GM18511 (cell line): Measurements from ENCODE around the gene WDR35.

Experiments used
- ATAC-seq: cut with Tn5 transposase; IDR thresholded peaks from one replicate; pipeline ENCODE4 v1.9.1; 2021; ENCODE audit warnings: mild to moderate bottlenecking, moderate library complexity; ENCODE audit not compliant: unreplicated experiment

The WDR35 gene

DNA sequence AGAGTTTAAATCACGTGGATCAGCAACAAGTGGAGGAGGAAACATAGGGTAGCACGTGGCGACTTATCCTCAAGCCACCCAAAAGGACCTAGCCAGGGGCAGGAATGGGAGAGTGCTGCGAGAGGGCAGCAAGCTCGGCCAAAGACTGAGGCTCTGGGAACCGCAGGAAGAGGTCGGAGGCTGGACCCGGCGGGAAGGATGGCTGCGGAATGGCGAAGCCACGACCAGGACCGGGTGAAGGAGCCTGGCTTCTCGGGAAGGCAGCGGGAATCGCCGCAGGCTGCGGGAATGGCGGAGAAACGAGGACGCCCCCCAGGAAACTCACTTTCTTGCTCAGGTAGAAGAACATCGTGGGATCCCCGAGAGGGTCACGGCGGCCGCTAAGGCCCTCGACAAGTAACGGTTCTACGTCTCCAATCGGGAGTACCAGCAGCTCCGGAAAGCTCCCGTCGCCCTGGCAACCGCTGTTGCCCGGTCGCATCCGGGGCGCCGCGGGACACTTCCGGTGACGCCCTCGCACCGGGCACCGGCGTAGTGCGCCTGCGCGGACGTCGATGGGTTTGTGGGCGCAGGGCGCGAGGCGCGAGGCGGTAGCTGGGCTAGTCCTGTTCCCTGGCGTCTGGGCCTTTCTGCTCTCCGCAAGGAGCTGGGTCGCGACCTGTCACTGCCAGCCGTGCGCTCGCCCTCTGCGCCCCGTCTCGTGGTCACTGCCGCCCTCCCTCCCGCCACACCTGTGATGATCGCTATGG, at the start of gene WDR35:
WDR35 (minus strand) TSS at position 439 of the 749 bp plus-strand sequence; CDS start at position 349, 90 bp downstream.
- peak; percentile 92 for ATAC-seq

DNA sequence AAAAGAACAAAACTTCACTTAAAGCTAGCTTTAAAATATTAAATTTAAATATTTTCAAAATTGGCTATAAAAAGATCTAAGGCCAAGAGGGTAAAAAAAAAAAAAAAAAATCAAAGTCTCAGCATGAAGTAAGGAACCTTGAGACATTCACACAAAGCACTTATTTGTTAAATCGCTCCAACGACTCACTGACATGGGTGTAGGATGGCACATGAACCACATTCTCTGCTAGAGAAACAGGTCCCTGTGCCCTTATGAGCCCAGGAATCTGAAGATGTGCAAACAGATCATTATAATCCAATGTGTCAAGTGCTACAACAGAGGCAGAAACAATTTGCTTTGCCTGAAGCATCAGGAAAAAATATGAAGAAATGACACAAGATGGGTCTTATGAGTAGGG, 47.8 kb upstream of the WDR35 start:
- no peak for ATAC-seq

DNA sequence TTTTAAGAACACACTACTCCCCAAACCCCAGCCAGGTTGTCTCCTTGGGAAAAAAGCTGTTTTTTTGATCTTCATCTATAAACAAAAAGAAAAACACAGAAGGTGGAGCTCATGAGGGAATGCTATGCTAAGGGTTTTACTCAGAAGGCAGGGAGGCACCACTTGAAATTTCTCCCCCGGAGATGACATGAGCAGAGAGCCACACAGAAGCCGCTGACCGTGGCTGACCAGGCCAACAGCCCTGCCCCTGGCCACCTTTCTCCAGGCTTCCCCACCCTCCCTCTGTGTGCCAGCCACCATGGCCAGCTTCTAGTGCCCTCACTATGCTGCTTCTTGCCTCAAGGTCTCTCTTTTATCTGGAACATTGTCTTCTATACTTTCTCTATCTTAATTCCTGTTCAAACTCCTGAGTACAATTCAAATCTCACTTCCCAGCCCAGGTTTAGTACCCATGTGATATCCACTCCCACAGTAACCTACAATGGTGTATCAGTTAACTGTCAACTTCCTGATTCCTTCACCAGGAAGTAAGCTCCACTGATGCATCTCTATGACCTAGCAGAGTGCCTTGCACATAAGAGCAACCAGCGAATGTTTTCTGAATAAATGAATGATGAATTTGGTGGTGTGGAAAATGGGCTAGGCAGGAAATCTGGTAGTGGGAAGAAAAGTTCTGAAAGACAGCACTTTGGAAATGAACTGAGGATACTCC, 46.2 kb upstream of the WDR35 start:
- no peak for ATAC-seq

DNA sequence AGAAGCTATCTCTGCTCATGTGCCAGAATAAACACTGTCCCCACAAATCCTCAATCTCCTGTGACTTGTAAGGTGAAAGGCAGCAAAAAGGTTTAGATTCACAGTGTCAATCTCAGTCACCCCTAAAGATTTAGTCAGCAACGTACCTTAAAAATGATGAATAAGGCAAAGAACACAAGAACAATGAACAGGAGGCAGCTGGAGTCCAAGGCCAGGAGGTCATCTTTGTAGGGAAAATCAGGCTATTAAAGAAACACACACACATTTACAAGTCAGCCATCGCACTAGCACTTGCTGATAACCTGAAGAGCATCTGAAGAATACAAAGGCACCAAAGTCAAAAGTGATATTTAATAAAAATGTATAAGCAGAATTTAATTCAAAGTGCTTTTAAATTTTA, 44.9 kb upstream of the WDR35 start:
- no peak for ATAC-seq

DNA sequence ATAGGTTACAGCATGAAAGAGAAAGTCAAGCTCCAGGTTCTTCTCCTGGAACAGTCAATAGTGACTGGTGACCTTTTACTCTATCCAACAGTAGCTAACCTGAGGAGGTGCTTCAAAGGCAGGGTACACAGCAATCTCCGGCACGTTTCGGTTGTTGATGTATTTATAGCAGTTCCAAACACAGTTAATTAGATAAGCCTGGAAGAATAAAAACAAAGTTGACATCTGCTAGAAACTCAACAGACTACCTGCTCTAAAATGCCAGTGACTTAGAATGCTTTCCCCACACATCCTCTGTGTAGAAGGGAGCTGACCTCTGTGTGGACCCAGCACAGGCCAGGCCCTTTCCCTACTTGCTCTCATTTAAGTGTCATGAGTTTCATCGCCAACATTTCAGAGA, 44.3 kb upstream of the WDR35 start:
- ATAC-seq = no peak

DNA sequence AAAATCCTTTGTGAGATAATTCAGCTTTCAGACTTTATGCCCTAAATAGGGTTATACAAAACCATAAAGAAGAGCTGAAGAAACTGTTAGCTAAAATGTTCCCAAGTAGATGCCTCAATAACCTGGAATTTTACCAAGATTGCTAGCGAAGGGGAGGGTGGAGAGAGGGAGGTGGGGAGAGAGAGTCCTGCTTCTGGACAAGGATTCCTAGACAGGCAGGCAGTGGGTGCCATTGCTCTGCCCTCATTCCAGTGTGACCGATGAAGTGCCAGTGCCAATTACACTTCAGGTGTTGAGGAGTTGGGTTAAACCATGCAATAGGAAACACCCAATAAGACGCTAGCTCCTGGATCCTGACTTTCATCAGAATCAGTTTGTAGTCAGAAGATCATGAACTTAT, 43.4 kb upstream of the WDR35 start:
- ATAC-seq = no peak

DNA sequence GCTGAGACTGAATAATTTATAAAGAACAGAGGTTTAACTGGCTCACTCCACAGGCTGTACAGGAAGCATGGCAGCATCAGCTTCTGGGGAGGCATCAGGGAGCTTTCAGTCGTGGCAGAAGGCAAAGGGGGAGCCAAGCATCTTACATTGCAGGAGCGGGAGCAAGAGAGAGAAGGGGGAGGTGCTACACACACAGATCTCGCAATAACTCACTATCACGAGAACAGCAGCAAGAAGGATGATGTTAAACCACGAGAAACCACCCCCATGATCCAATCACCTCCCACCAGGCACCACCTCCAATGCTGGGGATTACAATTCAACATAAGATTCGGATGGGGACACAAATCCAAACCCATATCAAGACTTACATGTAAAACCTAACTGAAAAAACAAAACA, 40.3 kb upstream of the WDR35 start:
- ATAC-seq = no peak

DNA sequence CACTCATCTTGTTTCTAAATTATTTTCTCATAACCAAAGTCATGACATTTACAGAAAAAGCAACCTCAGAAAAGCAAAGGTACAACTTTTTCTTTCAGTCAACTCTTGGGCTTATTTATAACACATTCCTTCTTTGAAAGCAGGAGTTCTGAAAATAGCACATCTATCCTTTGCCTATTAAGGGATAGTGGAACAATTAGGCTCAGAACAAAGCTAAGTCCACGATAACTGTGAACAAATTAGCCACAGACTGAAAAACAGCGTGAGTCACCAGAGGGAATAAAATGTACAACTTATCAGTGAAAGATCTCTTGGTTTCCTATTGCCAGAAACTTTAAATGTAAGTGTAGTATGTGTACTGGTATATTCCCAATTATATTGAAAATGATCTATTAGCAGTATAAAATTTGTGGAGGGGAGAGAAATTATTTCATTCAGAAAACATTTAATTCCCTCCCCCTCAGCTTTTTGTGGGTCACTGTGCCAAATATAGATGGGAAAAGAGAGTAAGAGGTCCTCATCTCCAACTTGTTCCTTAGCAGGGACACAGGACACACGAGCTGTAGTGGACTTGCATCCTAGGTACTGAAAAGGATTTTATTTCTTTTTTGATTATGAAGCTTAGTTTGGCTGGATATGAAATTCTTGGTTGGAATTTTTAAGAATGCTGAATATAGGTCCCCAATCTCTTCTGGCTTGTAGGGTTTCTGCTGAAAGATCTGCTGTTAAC, 38.0 kb upstream of the WDR35 start:
- ATAC-seq = no peak

DNA sequence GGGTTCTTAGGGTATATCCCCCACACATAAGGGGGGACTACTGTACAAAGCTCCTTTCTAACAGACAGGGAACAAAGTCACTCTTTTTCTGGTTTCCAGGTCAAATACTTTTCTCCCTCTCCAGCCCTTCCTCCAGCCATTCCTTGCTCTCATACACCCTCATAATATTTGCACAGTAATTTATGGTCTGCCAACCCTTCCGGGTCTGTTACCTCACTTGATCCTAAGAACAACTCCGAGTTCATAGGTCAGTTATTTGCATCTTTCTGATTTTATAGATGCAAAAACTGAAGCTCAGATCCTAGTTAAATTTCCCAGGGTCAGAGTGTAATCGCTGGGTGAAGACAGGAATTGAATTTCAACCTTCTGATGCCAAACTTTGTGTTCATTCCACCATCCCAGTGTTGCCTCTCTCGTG, 37.4 kb upstream of the WDR35 start:
- ATAC-seq = no peak

DNA sequence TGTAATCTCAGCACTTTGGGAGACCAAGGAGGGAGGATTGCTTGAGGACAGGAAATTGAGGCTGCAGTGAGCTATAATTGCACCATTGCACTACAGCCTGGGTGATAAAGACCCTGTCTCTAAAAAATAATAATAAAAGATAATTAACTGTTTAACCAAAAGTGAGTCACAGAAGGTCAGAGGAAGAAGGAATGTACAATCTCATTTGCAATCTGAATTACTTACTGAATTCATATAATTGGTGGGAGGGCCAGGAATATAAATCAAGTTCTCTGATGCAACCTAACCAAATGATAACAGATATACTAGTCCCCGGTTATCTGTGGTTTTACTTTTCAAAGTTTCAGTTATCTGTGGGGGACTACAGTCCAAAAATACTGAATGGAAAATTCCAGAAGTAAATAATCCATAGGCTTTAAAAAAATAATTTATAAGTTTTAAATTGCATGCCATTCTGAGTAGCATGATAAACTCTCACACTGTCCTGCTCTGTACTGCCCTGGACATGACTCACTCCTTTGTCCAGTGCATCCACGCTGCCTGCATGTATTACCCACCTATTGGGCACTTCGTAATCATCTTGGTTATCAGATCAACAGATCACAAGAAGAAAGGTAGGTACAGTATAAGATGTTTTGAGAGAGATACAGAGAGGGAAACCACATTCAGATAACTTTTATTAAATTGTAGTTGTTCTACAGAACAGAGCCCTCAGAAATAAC, 35.3 kb upstream of the WDR35 start:
- no peak for ATAC-seq

DNA sequence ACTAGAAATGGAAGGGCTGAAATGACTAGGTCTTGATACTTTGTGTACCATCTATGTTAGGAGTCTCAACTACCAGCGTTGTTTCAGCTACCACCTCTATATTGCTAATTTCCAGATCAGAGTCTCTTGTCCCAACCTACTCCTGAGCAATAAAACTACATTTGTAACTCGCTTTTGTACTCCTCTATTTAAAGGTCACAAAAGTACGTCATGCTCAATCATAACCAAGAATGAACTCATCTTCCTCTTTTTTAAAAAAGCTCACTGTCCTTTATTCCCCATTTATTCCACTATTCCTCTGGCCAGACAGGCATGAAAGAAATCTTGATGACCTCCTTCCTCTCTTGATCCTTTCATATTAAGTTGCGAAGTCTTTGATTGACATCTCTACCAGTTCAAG, 33.8 kb upstream of the WDR35 start:
- no peak for ATAC-seq

DNA sequence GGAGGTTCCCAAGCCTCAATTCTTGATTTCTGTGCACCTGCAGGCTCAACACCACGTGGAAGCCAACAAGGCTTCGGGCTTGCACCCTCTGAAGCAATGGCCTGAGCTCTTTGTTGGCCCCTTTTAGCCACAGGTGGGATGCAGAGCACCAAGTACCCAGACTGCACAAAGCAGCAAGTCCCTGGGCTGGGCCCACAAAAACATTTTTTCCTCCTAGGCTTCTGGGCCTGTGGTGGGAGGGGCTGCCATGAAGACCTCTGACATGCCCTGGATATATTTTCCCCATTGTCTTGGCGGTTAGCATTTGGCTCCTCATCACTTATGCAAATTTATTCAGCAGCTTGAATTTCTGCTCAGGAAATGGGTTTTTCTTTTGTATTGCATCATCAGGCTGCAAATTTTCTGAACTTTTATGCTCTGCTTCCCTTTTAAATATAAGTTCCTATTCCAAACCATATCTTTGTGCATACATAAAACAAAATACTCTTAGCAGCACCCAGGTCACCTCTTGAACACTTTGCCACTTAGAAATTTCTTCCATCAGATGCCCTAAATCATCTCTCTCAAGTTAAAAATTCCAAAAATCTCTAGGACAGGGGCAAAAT, 31.6 kb upstream of the WDR35 start:
- ATAC-seq = no peak

DNA sequence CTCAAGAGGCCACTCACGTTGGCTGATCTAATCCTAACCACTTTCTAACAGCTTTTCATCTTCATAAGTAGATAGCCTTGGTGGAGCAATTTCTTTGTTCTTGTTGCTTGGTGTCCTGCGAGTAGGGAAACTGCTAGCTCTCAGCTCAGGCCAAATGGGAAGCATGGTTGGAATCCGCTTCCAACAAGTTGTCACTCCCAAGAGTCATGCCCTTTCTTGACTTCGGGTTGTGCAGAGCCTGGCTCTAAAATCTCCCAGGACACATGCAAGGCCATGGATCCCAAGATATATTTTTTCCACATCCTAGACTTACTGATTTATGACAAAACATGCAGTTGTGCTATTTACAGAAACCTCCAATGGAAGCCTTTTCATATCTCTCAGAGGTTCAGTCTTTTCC, 29.8 kb upstream of the WDR35 start:
- ATAC-seq = no peak

DNA sequence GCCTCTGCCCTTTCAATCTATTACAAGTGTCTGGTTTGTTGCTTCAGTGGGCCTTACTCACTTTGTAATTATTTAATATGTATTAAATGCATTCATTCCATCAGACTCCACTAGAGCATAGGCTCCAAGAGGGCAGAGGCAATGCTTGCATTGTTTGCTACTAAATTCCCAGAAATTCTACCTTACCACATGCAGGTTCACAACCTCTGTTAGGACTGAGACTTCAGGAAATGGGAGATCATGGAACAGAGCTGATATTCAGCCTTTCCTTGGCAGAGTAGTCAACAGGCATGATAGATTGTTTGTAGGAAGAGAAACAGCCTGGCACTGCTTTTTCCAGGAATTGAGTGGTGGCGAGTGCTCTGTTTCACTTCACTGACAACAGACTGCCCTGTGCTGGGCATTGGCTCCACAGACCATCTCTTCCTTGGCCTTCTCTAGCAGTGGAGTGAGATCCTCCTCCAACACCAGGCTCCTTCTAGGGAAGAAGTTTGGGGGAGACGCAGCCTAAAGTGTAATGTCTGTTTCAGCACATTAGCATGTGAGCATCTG, 28.8 kb upstream of the WDR35 start:
- ATAC-seq = no peak

DNA sequence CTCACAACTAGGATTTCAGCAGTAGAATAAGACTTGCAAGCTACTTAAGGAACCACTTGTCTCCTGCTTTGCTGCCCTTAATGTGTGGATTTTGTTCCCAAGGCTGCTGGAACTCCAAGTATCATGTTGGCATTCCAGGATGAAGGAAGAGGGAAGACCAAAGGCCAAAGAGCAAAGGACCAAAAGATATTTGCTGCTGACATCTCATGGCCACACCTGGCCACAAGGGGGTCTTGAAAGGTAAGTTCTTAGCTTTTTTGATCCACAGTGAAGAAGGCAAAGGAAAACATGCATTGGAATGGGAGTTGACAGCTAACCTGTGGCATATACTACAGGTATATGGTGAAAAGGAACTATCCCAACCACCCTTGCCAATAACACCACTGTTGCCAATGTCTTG, 26.4 kb upstream of the WDR35 start:
- no peak for ATAC-seq

DNA sequence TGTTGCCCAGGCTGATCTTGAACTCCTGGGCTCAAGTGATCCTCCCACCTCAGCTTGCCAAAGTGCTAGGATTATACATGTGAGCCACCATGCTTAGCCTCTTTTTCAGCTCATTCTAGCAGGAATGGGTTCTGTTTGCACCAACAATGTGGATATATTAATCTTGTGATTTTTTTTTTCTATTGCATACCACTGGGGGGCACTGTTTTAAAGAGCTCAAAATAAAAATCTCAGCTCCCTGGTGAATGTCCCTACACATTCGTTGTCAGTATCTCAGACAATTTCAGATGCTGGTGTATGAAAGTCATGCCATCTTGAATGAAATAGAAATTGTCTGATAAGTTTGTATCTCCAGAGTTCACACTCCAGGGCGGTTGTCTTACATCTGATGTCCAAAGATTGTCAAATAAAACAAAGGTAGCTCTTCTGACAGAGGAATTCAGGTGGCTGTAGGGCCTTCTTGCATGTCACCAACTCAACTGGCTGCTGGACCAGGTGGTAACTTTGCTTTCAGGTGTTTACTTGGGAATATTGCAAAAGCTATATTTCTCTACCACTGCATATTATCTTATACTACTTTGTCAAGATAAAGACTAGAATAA, 25.7 kb upstream of the WDR35 start:
- ATAC-seq = peak; percentile 44

DNA sequence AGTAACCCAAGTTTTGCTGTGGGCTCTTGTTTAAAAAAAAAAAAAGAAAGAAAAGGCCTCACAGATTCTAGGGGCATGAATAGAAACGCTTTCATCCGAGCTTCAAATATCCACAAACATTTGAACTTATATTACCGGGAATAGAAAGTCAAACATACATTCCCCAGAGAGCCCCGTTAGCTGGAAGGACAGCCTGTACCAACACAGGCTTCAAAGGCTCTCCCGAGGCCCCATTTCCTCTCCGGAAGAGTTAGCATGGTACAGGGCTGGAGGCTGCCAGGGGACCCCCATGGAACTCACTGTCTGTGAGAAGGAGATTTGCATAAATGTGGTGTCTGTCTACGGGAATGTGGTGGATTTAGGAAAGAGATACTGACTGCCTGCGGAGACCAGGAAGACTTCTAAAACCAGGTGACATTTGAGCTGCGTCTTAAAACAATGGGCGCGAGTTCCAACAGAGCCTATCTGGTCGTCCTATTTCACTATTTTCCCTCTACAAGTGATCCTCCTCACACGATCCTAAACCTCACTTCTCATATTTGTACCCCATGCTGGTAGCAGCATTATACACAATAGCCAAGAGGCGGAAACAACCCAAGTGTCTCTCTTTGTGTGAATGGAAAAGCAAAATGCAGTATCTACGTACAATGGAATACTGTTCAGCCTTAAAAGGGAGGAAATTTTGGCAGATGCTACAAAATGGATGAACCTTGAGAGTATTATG, 23.4 kb upstream of the WDR35 start:
- no peak for ATAC-seq

DNA sequence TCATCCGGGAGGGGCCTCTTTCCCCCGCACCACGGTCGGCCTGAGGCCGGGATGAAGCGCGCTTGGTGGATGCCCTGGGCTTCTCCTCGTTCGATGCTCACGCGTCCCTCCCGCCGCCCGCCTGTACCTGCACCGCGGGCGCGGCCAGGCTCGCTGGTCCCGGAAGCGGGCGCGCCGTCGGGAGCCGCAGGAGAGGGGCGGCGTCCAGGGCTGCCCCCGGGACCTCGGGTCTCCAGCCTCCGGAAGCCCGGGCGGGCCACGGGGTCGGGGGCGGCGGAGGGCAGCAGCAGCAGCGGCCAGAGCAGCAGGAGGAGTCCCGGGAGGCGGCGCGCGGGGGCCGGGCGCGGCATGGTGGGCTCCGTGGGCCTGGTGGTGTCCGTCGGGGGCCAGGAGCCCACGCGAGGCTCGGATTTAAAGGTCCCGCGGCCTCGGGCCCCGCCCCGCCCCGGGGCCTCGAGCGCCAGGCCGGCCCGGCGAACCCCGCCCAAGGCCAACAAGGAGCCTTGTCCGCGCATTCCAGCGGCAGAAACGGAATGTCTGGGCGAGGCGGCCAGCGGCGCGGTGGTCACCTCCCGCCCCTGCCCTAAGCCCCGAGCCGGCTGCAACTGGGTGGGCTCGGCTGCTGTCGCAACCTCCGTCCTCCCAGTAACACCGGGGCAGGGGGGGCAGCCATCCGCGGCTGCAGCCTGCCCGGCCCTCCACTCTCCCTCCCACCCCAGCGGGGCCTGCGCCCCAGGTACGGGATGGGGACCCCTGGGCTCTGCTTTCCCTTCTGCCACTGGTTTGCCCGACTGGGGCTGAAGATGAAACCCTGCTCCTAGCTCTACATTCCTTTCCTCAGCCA, 22.6 kb upstream of the WDR35 start, which contains the start of gene MATN3:
MATN3 (minus strand) TSS at position 387 of the 844 bp plus-strand sequence; CDS start at position 350, 37 bp downstream.
- peak; percentile 44 for ATAC-seq

DNA sequence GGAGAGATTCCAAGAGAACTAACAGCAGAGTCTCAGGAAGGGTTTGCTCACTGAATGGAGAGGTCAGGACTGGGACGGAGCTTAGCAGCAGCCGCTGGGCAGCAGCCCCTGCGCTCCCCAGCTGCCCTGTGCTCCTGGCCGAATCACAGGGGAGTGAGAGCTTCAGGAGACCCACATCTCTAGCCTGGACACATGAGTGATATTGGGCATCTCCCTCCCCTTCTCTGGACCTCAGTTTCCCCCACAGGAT, 22.1 kb upstream of the WDR35 start:
- no peak for ATAC-seq
